ENCODE data around the gene PLA2G4E. TPM values are rescaled to one million over a fixed set of nuclear protein-coding genes. Genes with fewer than 3 reads are reported as not detected.

PLA2G4E gene
- total RNA-seq, 1 donor = not detected

- DNase-seq (ENCODE audit: low read depth) = no peak
- no peak for TF ChIP-seq CTCF (IDR thresholded peaks at IDR 0.05; ENCODE audit: insufficient read depth, low read depth, low read length)
- no peak overlapping the region for H3K4me3 ChIP-seq (ENCODE audit: low read depth, low read length)
Measured at GRCh38 chr15:41933771-41934170, 87.1 kb downstream of the PLA2G4E start.

- no peak for DNase-seq (ENCODE audit: low read depth)
- no peak overlapping the region for H3K4me3 ChIP-seq (ENCODE audit: low read depth, low read length)
- no peak for TF ChIP-seq CTCF (IDR thresholded peaks at IDR 0.05; ENCODE audit: insufficient read depth, low read depth, low read length)
Measured at GRCh38 chr15:41933326-41933725, 87.5 kb downstream of the PLA2G4E start.

DNA sequence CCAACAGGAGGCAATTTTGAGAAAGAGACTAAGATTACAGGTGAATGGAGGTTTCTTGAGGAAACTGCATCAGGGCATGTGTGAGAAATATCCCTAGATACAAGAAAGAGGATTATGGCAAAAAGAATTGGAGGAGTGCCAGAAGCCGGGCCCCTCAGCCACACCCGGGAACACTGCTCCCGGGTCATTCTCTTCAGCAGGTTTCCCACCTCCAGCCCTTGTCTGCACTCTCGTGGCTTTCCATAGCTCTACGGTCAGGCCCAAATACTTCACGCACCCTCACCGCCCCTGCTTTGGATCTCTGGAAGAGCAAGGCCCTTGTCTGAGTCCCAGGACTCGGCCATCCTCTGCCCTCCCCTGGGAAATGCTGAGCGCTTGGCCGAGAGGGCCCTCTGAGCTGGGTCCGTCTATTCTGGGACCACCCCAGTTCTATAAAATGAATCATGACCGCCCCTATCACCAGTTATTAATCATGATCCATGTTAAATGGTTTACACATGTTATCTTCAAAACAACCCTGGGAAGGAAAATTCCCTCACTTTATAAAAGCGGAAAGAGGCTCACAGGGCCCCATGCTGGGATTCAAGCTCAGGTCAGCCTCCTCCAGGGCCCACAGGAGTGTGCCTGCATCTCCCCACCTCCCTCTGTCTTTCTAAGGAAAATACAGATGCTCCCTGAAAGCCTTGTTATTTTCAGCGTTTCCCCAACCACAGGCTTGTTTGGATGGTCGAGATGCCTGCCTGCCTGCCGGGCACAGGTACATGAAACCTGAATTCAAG lies 88.1 kb downstream of the PLA2G4E start:
- no peak overlapping the region for H3K4me3 ChIP-seq (ENCODE audit: low read depth, low read length)
- no peak for TF ChIP-seq CTCF (IDR thresholded peaks at IDR 0.05; ENCODE audit: insufficient read depth, low read depth, low read length)
- DNase-seq (ENCODE audit: low read depth) = no peak

GRCh38 chr15:41932101-41932500 lies 88.7 kb downstream of the PLA2G4E start:
- no peak overlapping the region for H3K4me3 ChIP-seq (ENCODE audit: low read depth, low read length)
- no peak for DNase-seq (ENCODE audit: low read depth)
- TF ChIP-seq CTCF (IDR thresholded peaks at IDR 0.05; ENCODE audit: insufficient read depth, low read depth, low read length) = no peak

Other genes starting within 250 kb of the PLA2G4E start
- 30.9 and 36.7 TPM in 2 replicates for gene MAPKBP1, start 246.6 kb downstream of the PLA2G4E start, total RNA-seq
- gene JMJD7, start 192.9 kb downstream of the PLA2G4E start, total RNA-seq = 2.2 and 3.5 TPM in 2 replicates
- gene PLA2G4B, start 182.2 kb downstream of the PLA2G4E start, total RNA-seq = 0.97 and 1.3 TPM in 2 replicates
- gene SPTBN5, start 127.0 kb downstream of the PLA2G4E start, total RNA-seq = 0.32 and 0.43 TPM in 2 replicates
- gene EHD4, start 48.5 kb downstream of the PLA2G4E start, total RNA-seq = 18.0 and 19.0 TPM in 2 replicates
- gene PLA2G4D, start 73.5 kb upstream of the PLA2G4E start, total RNA-seq = not detected in 2 replicates
- not detected in 2 replicates for gene PLA2G4F, start 135.6 kb upstream of the PLA2G4E start, total RNA-seq
- 58.0 and 70.4 TPM in 2 replicates for gene VPS39, start 187.3 kb upstream of the PLA2G4E start, total RNA-seq

Measured in fibroblast of villous mesenchyme (primary cell).